H1 (cell line): ENCODE data around the gene ZNF132. TPM values are rescaled to one million over a fixed set of nuclear protein-coding genes. Genes with fewer than 3 reads are reported as not detected.

Source experiments
- CTCF ChIA-PET: fragments of 300-600 bp; sonication (Branson Sonifier 250); formaldehyde crosslinking; loops from one replicate; lab custom pipeline; 2021; ENCODE audit not compliant: partially characterized antibody; lab: Charles Lee
- POLR2A ChIA-PET: fragments of 300-600 bp; sonication (Branson Sonifier 250); formaldehyde crosslinking; loops from one replicate; lab custom pipeline; 2021; ENCODE audit warnings: inconsistent platforms; ENCODE audit not compliant: partially characterized antibody; lab: Charles Lee
- DNase-seq, 2 experiments: peaks; one replicate each; pipeline versions ENCODE4 v3.0.0 to v3.0.0-alpha.2; 2010 to 2022; ENCODE audit warnings: low spot score in 2 of 2, low read depth in 1 of 2, mixed read lengths in 1 of 2
- FAIRE-seq: peaks from 2 replicates; lab custom pipeline; 2011; peaks lifted over from hg19 to GRCh38; lab: Jason Lieb, UNC
- H2AFZ ChIP-seq: 2 replicates; pipeline ENCODE4 v1.8.1; 2012; ENCODE audit warnings: low read length, inconsistent platforms
- H2AK5ac ChIP-seq: 2 replicates; pipeline ENCODE4 v1.6.1; 2013; ENCODE audit warnings: low read depth, low read length
- H2BK120ac ChIP-seq: replicated peaks from 2 replicates; pipeline ENCODE3; 2013; ENCODE audit warnings: low read depth, low read length, inconsistent platforms
- H2BK12ac ChIP-seq: 2 replicates; pipeline ENCODE4 v1.6.1; 2013; ENCODE audit warnings: low read depth, low read length
- H2BK15ac ChIP-seq: 2 replicates; pipeline ENCODE4 v1.6.1; 2013; ENCODE audit warnings: low read length
- H2BK20ac ChIP-seq: 2 replicates; pipeline ENCODE4 v1.6.1; 2013; ENCODE audit warnings: low read length
- H2BK5ac ChIP-seq: 2 replicates; pipeline ENCODE4 v1.6.1; 2013; ENCODE audit warnings: low read depth, low read length
- H3K14ac ChIP-seq: 2 replicates; pipeline ENCODE4 v1.6.1; 2013; ENCODE audit warnings: inconsistent platforms; ENCODE audit not compliant: insufficient read length
- H3K18ac ChIP-seq: 2 replicates; pipeline ENCODE4 v1.6.1; 2013; ENCODE audit warnings: low read length; ENCODE audit errors: extremely low read depth
- H3K23ac ChIP-seq: 2 replicates; pipeline ENCODE4 v1.6.1; 2013; ENCODE audit warnings: inconsistent platforms; ENCODE audit not compliant: insufficient read length
- H3K23me2 ChIP-seq: 2 replicates; pipeline ENCODE4 v1.6.1; 2013; ENCODE audit warnings: low read depth, low read length
- H3K27ac ChIP-seq: 2 replicates; pipeline ENCODE4 v1.6.1; 2011; ENCODE audit warnings: low read depth, low read length, inconsistent platforms
- H3K27me3 ChIP-seq, 4 experiments: replicated peaks in 1 of 4; 1 replicate in 1 of 4; 2 replicates in 3 of 4; pipeline versions ENCODE4 v1.6.1 to v1.8.1; 2011 to 2013; ENCODE audit warnings: low read length in 3 of 4, mild to moderate bottlenecking in 3 of 4, inconsistent platforms in 2 of 4, mixed read lengths in 2 of 4, moderate library complexity in 1 of 4; ENCODE audit not compliant: control insufficient read depth in 3 of 4, insufficient read depth in 3 of 4; ENCODE audit errors: extremely low read depth in 1 of 4
- H3K36me3 ChIP-seq, 4 experiments: 2 replicates each; pipeline versions ENCODE4 v1.6.1 to v1.8.1; 2011 to 2013; ENCODE audit warnings: mild to moderate bottlenecking in 4 of 4, low read length in 3 of 4, moderate library complexity in 2 of 4, control low read depth in 1 of 4, inconsistent platforms in 1 of 4; ENCODE audit not compliant: insufficient read depth in 4 of 4, control insufficient read depth in 2 of 4
- H3K4ac ChIP-seq: replicated peaks from 2 replicates; pipeline ENCODE3; 2013; ENCODE audit warnings: low read length, low read depth, mixed read lengths, inconsistent platforms; ENCODE audit not compliant: insufficient read length
- H3K4me1 ChIP-seq, 4 experiments: replicated peaks in 1 of 4; 1 replicate in 1 of 4; 2 replicates in 3 of 4; pipeline versions ENCODE4 v1.6.1 to v1.8.1; 2011 to 2013; ENCODE audit warnings: low read length in 3 of 4, inconsistent platforms in 2 of 4, mixed read lengths in 1 of 4; ENCODE audit not compliant: insufficient read depth in 4 of 4, control insufficient read depth in 3 of 4
- H3K4me2 ChIP-seq, 2 experiments: 2 replicates each; pipeline versions ENCODE4 v1.6.1 to v1.8.1; 2011 to 2013; ENCODE audit warnings: low read depth in 2 of 2, low read length in 2 of 2, control low read depth in 1 of 2, inconsistent platforms in 1 of 2, mild to moderate bottlenecking in 1 of 2; ENCODE audit not compliant: insufficient read depth in 1 of 2
- H3K4me3 ChIP-seq, 4 experiments: fragments of 200-600, 300-600 bp in 1 of 4; sonication (generic), shearing (Covaris generic), sonication (Bioruptor Twin) in 1 of 4; 2 replicates each; pipeline versions ENCODE4 v1.5.1 to v1.8.1; 2011 to 2016; ENCODE audit warnings: low read length in 4 of 4, low read depth in 3 of 4, control low read depth in 2 of 4, inconsistent platforms in 2 of 4, mild to moderate bottlenecking in 2 of 4, mixed read lengths in 1 of 4, moderate library complexity in 1 of 4; ENCODE audit not compliant: insufficient read depth in 2 of 4; ENCODE audit errors: extremely low read depth in 1 of 4
- H3K56ac ChIP-seq: replicated peaks from 2 replicates; pipeline ENCODE3; 2013; ENCODE audit warnings: low read depth, mild to moderate bottlenecking, mixed read lengths, low read length, inconsistent platforms; ENCODE audit not compliant: insufficient read length
- H3K79me1 ChIP-seq: 2 replicates; pipeline ENCODE4 v1.6.1; 2013; ENCODE audit warnings: low read depth, low read length, control low read depth
- H3K79me2 ChIP-seq, 2 experiments: 2 replicates each; pipeline versions ENCODE4 v1.6.1 to v1.8.1; 2012 to 2013; ENCODE audit warnings: low read length in 2 of 2, mild to moderate bottlenecking in 2 of 2, inconsistent platforms in 1 of 2; ENCODE audit not compliant: insufficient read depth in 2 of 2, control insufficient read depth in 1 of 2
- H3K9ac ChIP-seq, 4 experiments: replicated peaks in 1 of 4; 1 replicate in 1 of 4; 2 replicates in 3 of 4; pipeline versions ENCODE4 v1.6.1 to v1.8.1; 2011 to 2013; ENCODE audit warnings: low read depth in 3 of 4, low read length in 3 of 4, control low read depth in 2 of 4, mild to moderate bottlenecking in 2 of 4, moderate library complexity in 2 of 4, inconsistent platforms in 1 of 4; ENCODE audit errors: extremely low read depth in 1 of 4
- H3K9me3 ChIP-seq, 2 experiments: 2 replicates each; pipeline versions ENCODE4 v1.6.1 to v1.8.1; 2012 to 2013; ENCODE audit warnings: mild to moderate bottlenecking in 2 of 2, moderate library complexity in 2 of 2, control low read depth in 1 of 2, inconsistent platforms in 1 of 2, low read depth in 1 of 2, low read length in 1 of 2, mixed read lengths in 1 of 2; ENCODE audit not compliant: insufficient read depth in 2 of 2
- H4K20me1 ChIP-seq, 2 experiments: replicated peaks in 1 of 2; 2 replicates each; pipeline versions ENCODE3 to v1.8.1; 2011 to 2013; ENCODE audit warnings: inconsistent platforms in 2 of 2, low read length in 2 of 2, mild to moderate bottlenecking in 1 of 2; ENCODE audit not compliant: insufficient read depth in 2 of 2, control insufficient read depth in 1 of 2
- H4K5ac ChIP-seq: 2 replicates; pipeline ENCODE4 v1.6.1; 2013; ENCODE audit warnings: low read length, low read depth, mixed read lengths, inconsistent platforms; ENCODE audit not compliant: insufficient read length
- H4K8ac ChIP-seq: 2 replicates; pipeline ENCODE4 v1.8.0; 2013; ENCODE audit warnings: mild to moderate bottlenecking, moderate library complexity, low read length, inconsistent platforms; ENCODE audit not compliant: insufficient read depth; ENCODE audit errors: extremely low read depth
- H4K91ac ChIP-seq: replicated peaks from 2 replicates; pipeline ENCODE3; 2013; ENCODE audit warnings: low read length, mixed read lengths, inconsistent platforms; ENCODE audit not compliant: insufficient read length
- BCL11A ChIP-seq, 2 experiments: IDR thresholded peaks; one replicate each; pipeline ENCODE4 v1.6.1; 2011; ENCODE audit warnings: low read depth in 2 of 2, low read length in 2 of 2, mild to moderate bottlenecking in 2 of 2
- CBX8 ChIP-seq: fragments of 300-800, 300-1000 bp; sonication (generic); IDR thresholded peaks from 2 replicates; pipeline ENCODE4 v1.7.1; 2016; ENCODE audit warnings: low read depth, low read length, borderline replicate concordance
- CREB1 ChIP-seq: IDR thresholded peaks from 2 replicates; pipeline ENCODE4 v1.6.1; 2012; ENCODE audit warnings: inconsistent platforms
- FOSL1 ChIP-seq: IDR thresholded peaks from 2 replicates; pipeline ENCODE4 v1.6.1; 2011; ENCODE audit warnings: mild to moderate bottlenecking, low read depth, low read length, moderate library complexity; ENCODE audit not compliant: insufficient read depth
- KDM1A ChIP-seq: fragments of 200-600, 300-600 bp; sonication (generic); IDR thresholded peaks from 2 replicates; pipeline ENCODE4 v1.7.1; 2016; ENCODE audit warnings: mild to moderate bottlenecking, low read length, borderline replicate concordance
- MAX ChIP-seq: IDR thresholded peaks from 2 replicates; pipeline ENCODE4 v1.6.1; 2012; ENCODE audit warnings: inconsistent platforms
- RNF2 ChIP-seq: fragments of 200-900, 300-1000 bp; sonication (generic); IDR thresholded peaks from 2 replicates; pipeline ENCODE4 v1.7.1; 2016; ENCODE audit warnings: borderline replicate concordance, low read depth, mild to moderate bottlenecking, antibody characterized with exemption, low read length; ENCODE audit not compliant: poor library complexity, severe bottlenecking; ENCODE audit errors: missing control alignments
- SIN3A ChIP-seq, 2 experiments: IDR thresholded peaks in 1 of 2; conservative IDR thresholded peaks in 1 of 2; 2 replicates each; pipeline ENCODE4 v1.6.1; 2011 to 2012; ENCODE audit warnings: low read length in 2 of 2, improper control_type of control experiment in 1 of 2, low read depth in 1 of 2, mild to moderate bottlenecking in 1 of 2
- SIRT6 ChIP-seq: IDR thresholded peaks from one replicate; pipeline ENCODE4 v1.7.1; 2012; ENCODE audit warnings: low read length, inconsistent platforms
- SIX5 ChIP-seq: IDR thresholded peaks from 2 replicates; pipeline ENCODE4 v1.6.1; 2011; ENCODE audit warnings: mild to moderate bottlenecking, low read depth, low read length
- SP2 ChIP-seq: IDR thresholded peaks from 2 replicates; pipeline ENCODE4 v1.6.1; 2012; ENCODE audit warnings: mild to moderate bottlenecking, low read length, inconsistent platforms
- TEAD4 ChIP-seq: IDR thresholded peaks from 2 replicates; pipeline ENCODE4 v1.6.1; 2012; ENCODE audit warnings: low read depth, low read length, inconsistent platforms, mixed read lengths
- ZNF274 ChIP-seq: IDR thresholded peaks from 2 replicates; pipeline ENCODE4 v1.7.0; 2012; ENCODE audit warnings: low read length, borderline replicate concordance; ENCODE audit errors: extremely low read depth
- WGBS, 2 experiments: shearing (Covaris generic) in 1 of 2; methylation state at CpG; one replicate each; pipeline versions ENCODE4 v1.1.6 to v1.1.7; 2013 to 2015; ENCODE audit warnings: low lambda C conversion rate in 2 of 2, mixed read lengths in 2 of 2, inconsistent platforms in 1 of 2, low coverage in 1 of 2, missing lambda C conversion rate in 1 of 2; ENCODE audit not compliant: insufficient replicate concordance in 2 of 2, insufficient coverage in 1 of 2, insufficient read length in 1 of 2; ENCODE audit errors: extremely low coverage in 1 of 2, missing lambda C conversion rate in 1 of 2; 5-methylcytosine and 5-hydroxymethylcytosine counted together
- polyA plus RNA-seq, 7 experiments: library from polyadenylated mRNA; depleted of rRNA in 3 of 7; stranded (reverse) in 5 of 7; unstranded in 2 of 7; fragments of >200 nt in 5 of 7; fragments of 200-250 nt in 2 of 7; gene quantifications; 1 replicate in 5 of 7; 2 replicates in 1 of 7; 4 replicates in 1 of 7; pipeline versions ENCODE4 v1.2.1 to v1.2.3, GENCODE V29; 2011 to 2013; ENCODE audit warnings: missing spikeins in 2 of 7, mixed read lengths in 2 of 7
- total RNA-seq: library from RNA; stranded (reverse); fragmentation: NEBNext Ultra II Directional; extraction: Animal tissue kit (Norgen Biotek cat#: 25700); gene quantifications from 2 replicates; pipeline ENCODE4 v1.2.1, GENCODE V29; 2021
- TF ChIP-seq, protein P1 (sequence below): IDR thresholded peaks from 2 replicates; pipeline ENCODE4 v1.6.1; 2012; ENCODE audit warnings: inconsistent platforms

ZNF132 gene
- total and polyA plus RNA-seq, 2 of the 8 experiments (the other 6 are each of a cell fraction or from before 2014, with no cell fraction given) = 0.89 to 1.9 TPM

GRCh38 chr19:58471736-58472135 lies 31.8 kb upstream of the ZNF132 start:
- H3K4me3 ChIP-seq = no peak overlapping the region
- no peak overlapping the region for H4K5ac ChIP-seq
- peaks cover 6 to 12% of the 10 kb centered on the region in 2 experiments for H4K20me1 ChIP-seq
- no peak overlapping the region for H2BK120ac ChIP-seq
- peaks cover 2 to 7% (median 4%) of the 10 kb centered on the region in 4 experiments; a peak in 5 of 8 replicates for H3K36me3 ChIP-seq
- H3K4me2 ChIP-seq = no peak overlapping the region
- no peak overlapping the region for H2BK5ac ChIP-seq
- no peak overlapping the region for H3K18ac ChIP-seq
- POLR2A ChIA-PET = no interaction called here
- no peak overlapping the region for H4K8ac ChIP-seq
- CTCF ChIA-PET = no interaction called here
- no peak overlapping the region for H3K4ac ChIP-seq
- H2BK12ac ChIP-seq = no peak overlapping the region
- peaks cover 0 to 5% (median 4%) of the 10 kb centered on the region in 4 experiments; a peak in 6 of 7 replicates for H3K4me1 ChIP-seq
- H3K56ac ChIP-seq = no peak overlapping the region
- H2AK5ac ChIP-seq = no peak overlapping the region
- no peak overlapping the region for H2BK15ac ChIP-seq
- DNase-seq = no peak
- no peaks in the 10 kb centered on the region; a peak in 2 of 7 replicates for H3K27me3 ChIP-seq
- no peak overlapping the region for H2AFZ ChIP-seq
- no peaks in the 10 kb centered on the region for H3K9me3 ChIP-seq
- no peak overlapping the region for H2BK20ac ChIP-seq
- peaks cover 6% of the 10 kb centered on the region; the same call in 1 of the 2 replicates for H3K79me1 ChIP-seq
- H3K27ac ChIP-seq = no peak overlapping the region
- no peak overlapping the region for H3K23ac ChIP-seq
- no peak overlapping the region for H3K9ac ChIP-seq
- H3K79me2 ChIP-seq = no peaks in the 10 kb centered on the region
- H3K23me2 ChIP-seq = peaks cover 17% of the 10 kb centered on the region
- FAIRE-seq = no peak
- 94% methylated on average over 28 of the region's 39 CpGs; no CpG with 5 or more reads in 1 of the 2 experiments for WGBS, 2 experiments
- H4K91ac ChIP-seq = no peak overlapping the region
- H3K14ac ChIP-seq = no peak overlapping the region
- no peak for TF ChIP-seq RNF2
- TF ChIP-seq, protein P1, sequence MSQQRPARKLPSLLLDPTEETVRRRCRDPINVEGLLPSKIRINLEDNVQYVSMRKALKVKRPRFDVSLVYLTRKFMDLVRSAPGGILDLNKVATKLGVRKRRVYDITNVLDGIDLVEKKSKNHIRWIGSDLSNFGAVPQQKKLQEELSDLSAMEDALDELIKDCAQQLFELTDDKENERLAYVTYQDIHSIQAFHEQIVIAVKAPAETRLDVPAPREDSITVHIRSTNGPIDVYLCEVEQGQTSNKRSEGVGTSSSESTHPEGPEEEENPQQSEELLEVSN = no peak
- TF ChIP-seq ZNF274 = no peak
- TF ChIP-seq BCL11A (IDR thresholded peaks at IDR 0.05; ENCODE audit: low read depth in 2 of 2, low read length in 2 of 2) = no peak
- TF ChIP-seq KDM1A = no peak
- TF ChIP-seq SIN3A (conservative IDR thresholded peaks at IDR 0.05 in 1 of 2, IDR thresholded peaks at IDR 0.05 in 1 of 2; ENCODE audit: low read depth in 1 of 2, low read length in 2 of 2) = no peak
- TF ChIP-seq SP2 = no peak
- TF ChIP-seq SIRT6 = no peak
- no peak for TF ChIP-seq CREB1
- TF ChIP-seq TEAD4 = no peak
- no peak for TF ChIP-seq MAX
- no peak for TF ChIP-seq SIX5
- no peak for TF ChIP-seq CBX8
- TF ChIP-seq FOSL1 = no peak
